ENCODE results near the gene ARHGAP29.

Gene ARHGAP29

GRCh38 chr1:94260635-94261387 lies 23.4 kb upstream of the ARHGAP29 start:
- DNase-seq (ENCODE audit: low read depth in 1 of 2, low spot score in 1 of 2) = no peak

GRCh38 chr1:94259635-94260289 lies 22.4 kb upstream of the ARHGAP29 start:
- no peak for DNase-seq (ENCODE audit: low read depth in 1 of 2, low spot score in 1 of 2)

- no peak for DNase-seq (ENCODE audit: low read depth in 1 of 2, low spot score in 1 of 2)
These were observed 21.5 kb upstream of the ARHGAP29 start for GRCh38 chr1:94258873-94259331.

- no peak for DNase-seq (ENCODE audit: low read depth in 1 of 2, low spot score in 1 of 2)
These were observed 20.1 kb upstream of the ARHGAP29 start for GRCh38 chr1:94257444-94257843.

DNA sequence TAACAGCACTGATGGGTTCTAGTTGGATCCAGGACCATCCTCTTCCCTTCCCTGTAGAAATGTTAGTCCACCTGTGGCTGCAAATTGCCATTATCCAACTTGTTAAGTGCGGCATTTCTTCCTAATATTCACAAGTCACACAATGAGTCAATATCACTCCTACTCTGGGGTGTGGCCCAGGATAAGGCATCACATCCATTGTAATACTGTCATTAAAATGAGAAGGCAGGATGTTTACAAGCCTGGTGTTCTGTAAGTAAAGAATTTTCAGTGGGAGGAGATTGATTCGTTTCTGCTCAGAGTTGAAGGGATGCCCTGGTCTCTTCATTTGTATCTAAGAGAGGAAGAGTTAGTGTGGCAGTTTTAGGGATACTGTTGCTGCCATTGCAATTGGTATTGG lies 18.1 kb upstream of the ARHGAP29 start:
- no peak for DNase-seq (ENCODE audit: low read depth in 1 of 2, low spot score in 1 of 2)

- no peak for DNase-seq (ENCODE audit: low read depth in 1 of 2, low spot score in 1 of 2)
These were observed 16.9 kb upstream of the ARHGAP29 start for GRCh38 chr1:94254073-94254810.

DNA sequence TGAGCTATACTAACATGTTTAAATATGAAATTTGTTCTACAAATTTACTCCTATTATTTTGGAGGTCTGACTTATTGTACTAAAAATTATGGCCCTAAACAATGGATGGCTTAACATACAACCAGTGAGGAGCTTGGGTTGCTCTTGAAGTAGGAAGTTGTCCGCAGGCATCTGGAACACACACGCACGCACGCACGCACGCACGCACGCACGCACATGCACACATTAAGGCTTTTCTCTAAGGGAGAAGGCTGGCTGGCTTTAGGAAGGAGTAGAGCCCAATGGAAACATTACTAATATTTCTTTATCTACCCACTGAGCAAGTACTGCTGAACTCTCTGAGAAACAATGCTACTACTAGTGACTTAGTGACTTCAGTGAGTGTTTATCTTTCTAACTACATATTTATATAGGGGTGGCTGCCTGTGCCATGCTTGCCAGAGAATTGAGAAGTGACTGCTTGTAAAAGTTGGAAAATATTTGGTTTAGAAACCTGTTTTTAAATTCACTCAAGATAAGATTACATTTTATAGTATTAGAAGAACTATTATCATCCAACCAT lies 16.2 kb upstream of the ARHGAP29 start:
- DNase-seq (ENCODE audit: low read depth in 1 of 2, low spot score in 1 of 2) = no peak

DNA sequence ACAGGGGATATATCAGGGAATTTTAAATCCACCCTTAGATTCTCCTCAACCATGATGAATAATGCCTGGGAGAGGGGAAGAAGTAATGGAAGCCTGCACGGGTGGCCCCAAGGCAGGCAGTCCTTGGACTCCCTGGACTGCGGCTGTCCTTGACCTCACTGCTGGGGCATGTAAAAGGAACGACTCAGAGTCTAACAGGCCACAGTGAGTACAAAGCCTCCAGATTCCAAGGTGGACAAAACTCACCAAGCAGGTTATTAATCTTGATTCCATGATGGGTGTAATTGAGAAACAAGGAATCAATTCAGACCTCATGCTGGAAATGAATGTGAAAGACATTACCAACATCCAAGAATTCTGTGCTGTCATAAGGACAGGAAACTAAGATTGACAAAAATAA lies 13.0 kb upstream of the ARHGAP29 start:
- no peak for DNase-seq (ENCODE audit: low read depth in 1 of 2, low spot score in 1 of 2)

DNA sequence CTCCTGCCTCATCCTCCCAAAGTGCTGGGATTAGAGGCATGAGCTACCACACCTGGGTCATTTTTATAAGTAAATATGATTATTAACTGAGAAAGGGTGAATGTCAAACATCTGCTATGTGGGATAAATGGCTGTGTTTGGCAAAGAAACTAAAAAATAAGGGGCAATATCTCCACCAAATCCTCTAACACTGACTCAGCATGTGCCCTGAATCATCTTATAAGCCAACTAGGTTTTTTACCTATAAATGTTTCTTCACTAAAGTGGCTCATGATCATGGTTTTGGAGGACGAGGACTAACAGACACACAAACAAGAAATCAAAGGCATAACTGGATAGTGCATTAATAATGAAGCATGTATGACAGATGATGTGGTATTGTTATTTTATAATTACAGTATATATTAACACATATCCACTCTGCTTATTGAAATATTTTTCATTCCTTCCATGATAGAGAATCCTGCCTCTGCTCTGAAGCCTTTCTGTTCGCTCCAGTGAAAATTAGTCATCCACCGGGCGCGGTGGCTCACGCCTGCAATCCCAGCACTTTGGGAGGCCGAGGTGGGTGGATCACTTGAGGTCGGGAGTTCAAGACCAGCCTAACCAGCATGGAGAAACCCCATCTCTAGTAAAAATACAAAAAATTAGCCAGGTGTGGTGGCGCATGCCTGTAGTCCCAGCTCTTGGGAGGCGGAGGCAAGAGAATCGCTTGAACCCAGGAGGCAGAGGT lies 11.7 kb upstream of the ARHGAP29 start:
- no peak for DNase-seq (ENCODE audit: low read depth in 1 of 2, low spot score in 1 of 2)

- DNase-seq (ENCODE audit: low read depth in 1 of 2, low spot score in 1 of 2) = no peak
These were observed 10.0 kb upstream of the ARHGAP29 start for GRCh38 chr1:94247138-94248094.

DNA sequence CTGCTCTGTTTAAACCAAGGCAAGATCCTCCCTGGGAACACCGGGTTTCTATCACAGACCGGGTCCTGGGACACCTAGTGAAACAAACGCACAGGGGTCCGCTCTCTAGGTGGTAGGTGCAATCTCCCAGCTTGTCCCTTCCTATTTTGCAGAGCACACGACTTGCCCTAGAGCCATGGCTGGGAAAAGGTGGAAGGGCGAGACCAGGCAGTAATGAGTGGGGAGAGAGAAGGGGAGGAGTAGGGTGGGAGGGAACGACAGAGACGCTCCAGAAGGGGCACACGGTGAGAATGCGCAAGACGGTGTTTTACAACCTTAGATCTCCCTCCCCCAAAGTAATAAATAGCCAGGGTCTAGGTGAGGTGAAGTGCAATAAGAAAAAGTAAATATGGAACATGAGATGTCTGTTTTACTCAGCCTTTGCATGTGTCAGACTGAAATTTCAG lies 9.3 kb upstream of the ARHGAP29 start:
- DNase-seq (ENCODE audit: low read depth in 1 of 2, low spot score in 1 of 2) = no peak

DNA sequence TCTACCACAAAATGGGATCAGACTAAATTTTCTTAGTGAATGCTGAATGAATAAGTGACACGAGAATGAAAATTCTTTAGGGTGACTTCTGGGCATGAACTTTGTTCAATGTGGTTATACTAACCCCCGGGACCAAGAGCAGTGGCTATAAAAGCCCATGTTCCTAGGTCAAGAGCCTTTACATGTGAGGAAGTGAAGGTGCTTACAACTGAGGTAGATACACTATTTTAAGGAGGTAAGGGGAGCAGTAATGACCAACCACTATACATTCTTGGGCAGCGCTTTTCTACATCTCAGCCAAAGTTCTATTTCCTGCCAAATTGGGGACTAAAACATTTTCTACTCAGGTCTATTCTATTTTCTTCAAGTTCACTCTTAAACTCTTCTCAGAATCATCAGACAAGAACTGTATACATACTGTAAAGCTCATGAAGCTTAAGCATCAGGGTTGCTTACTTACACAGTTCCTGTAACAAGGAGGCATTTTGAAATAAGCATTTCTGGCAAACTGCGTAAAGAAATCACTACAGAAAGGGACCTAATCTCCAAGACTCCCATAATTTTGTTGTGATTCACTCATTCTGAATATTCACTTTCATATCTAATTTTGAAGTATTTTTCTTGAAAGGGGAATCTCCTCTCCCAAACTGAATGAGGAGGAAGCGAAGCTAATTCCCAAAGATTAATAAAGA lies 8.5 kb upstream of the ARHGAP29 start:
- no peak for DNase-seq (ENCODE audit: low read depth in 1 of 2, low spot score in 1 of 2)

DNA sequence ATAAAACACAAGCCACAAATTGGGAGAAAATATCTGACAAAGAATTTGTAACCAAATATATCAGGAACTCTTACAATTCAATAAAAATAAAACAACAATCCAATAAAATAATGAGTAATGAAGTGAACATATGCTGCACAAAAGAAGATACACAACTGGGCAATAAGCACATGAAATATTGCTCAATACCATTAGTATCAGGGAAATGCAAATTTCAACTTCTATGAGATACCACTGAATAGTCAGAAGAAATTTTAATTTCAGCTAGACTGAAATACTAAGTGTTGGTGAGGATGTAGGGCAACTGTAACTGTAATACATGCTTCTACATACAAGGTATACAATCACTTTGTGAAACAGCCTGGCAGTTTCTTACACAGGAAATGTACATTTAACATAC lies 7.4 kb upstream of the ARHGAP29 start:
- DNase-seq (ENCODE audit: low read depth in 1 of 2, low spot score in 1 of 2) = no peak

GRCh38 chr1:94243665-94244064 lies 6.3 kb upstream of the ARHGAP29 start:
- DNase-seq (ENCODE audit: low read depth in 1 of 2, low spot score in 1 of 2) = no peak

- no peak for DNase-seq (ENCODE audit: low read depth in 1 of 2, low spot score in 1 of 2)
These were observed 3.4 kb upstream of the ARHGAP29 start for GRCh38 chr1:94240822-94241221.

DNA sequence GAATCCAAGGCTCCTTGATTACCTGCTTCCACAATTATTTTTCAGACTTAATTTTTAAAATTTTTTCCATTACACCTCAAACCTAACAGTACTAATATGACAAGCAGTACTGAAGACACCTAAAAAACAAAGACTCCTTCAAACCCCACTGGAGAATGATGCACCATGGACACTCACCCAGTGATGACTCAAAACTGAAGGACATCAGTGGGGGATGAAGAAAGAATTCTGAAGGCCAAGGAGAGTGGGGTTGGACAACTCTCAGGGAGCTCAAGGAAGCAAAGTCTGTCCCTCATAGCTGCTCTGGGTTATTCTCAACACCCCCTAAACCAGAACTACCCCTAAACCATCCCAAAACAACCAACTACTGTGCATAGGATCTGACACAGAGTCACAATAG lies 2.4 kb upstream of the ARHGAP29 start:
- no peak for DNase-seq (ENCODE audit: low read depth in 1 of 2, low spot score in 1 of 2)

DNA sequence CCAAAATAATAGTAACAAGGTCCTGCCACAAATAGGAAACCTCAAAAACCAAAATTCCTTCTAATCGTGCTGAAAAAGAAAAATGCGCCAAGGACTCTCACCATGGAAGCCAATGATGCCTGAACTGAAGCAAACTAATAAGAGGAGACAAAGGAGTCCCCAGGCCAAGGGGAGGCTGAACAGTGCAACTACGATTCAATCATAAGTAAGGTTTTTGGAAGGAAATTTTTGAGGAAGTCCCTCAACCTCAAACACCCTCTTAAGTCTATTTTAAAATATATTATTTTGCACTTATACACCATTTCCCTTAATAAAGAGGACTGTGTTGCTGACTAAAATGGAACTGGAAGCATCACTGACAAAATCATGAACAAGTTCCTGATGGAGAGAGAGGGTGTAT lies 1.7 kb upstream of the ARHGAP29 start:
- DNase-seq (ENCODE audit: low read depth in 1 of 2, low spot score in 1 of 2) = no peak

DNA sequence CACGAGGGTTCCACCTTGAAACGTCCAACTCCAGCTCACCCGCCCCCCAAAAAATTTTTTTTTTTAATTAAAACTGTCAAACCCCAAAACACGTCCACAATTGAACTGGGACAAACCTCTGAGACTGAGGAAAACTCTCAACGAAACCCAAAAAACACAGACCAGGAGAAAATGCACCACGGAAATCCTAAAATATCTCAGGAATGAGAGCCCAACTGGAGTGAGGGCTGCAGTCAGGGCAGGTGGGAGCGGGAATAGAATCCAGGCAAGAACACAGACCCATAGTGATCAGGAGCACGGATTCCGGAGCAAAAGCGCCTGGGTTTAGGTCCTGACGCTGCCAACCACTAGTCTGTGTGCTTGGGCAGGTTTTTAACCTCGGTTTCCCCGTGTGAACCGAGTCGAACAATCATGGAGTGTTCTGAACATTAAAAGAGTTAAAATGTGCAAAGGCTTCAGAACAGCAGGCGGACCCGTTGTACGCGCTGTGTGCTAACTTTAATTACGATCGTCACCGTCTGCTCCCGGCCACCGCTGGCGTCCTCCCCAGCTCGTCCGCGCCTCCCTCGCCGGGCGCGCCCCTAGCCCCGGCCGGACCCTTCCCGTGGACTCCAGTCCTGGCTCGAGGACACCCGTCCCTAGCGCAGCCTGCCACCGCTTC lies 624 bp downstream of the ARHGAP29 start:
- no peak for DNase-seq (ENCODE audit: low read depth in 1 of 2, low spot score in 1 of 2)

- no peak for DNase-seq (ENCODE audit: low read depth in 1 of 2, low spot score in 1 of 2)
These were observed 1.3 kb downstream of the ARHGAP29 start for GRCh38 chr1:94236013-94236491.
